IMR-90 (cell line): ENCODE results near the gene CASK. TPM values are rescaled to one million over a fixed set of nuclear protein-coding genes. Genes with fewer than 3 reads are reported as not detected.

ENCODE experiments used
- ATAC-seq: fragments of 200-7000 bp; cut with Tn5 transposase; 2 replicates; pipeline ENCODE4 v1.9.1; 2020; ENCODE audit warnings: low read depth, mild to moderate bottlenecking, moderate library complexity
- BruUV-seq: library from RNA; stranded (reverse); fragments of 400-500 nt; replicated peaks from 2 replicates; lab custom pipeline; 2021; lab: Mats Ljungman, UMichigan
- CTCF ChIA-PET: fragments of 300-600 bp; formaldehyde crosslinking; extraction: SDS; loops from one replicate; lab custom pipeline; 2021; ENCODE audit warnings: antibody characterized with exemption; lab: Yijun Ruan, JAX
- POLR2A ChIA-PET: fragments of 300-600 bp; sonication (Branson Sonifier 250); formaldehyde crosslinking; loops from one replicate; lab custom pipeline; 2022; ENCODE audit warnings: antibody characterized with exemption; ENCODE audit not compliant: unreplicated experiment; lab: Charles Lee
- DNase-seq: peaks from one replicate; pipeline ENCODE4 v3.0.0; 2013
- H2AFZ ChIP-seq: replicated peaks from 2 replicates; pipeline ENCODE3; 2013; ENCODE audit warnings: low read length, mild to moderate bottlenecking; ENCODE audit not compliant: poor library complexity
- H2AK5ac ChIP-seq: 2 replicates; pipeline ENCODE4 v1.6.1; 2013; ENCODE audit warnings: low read depth, low read length, inconsistent platforms
- H2AK9ac ChIP-seq: replicated peaks from 2 replicates; pipeline ENCODE3; 2013; ENCODE audit warnings: mild to moderate bottlenecking, low read depth, low read length, moderate library complexity; ENCODE audit not compliant: poor library complexity
- H2BK120ac ChIP-seq: 2 replicates; pipeline ENCODE4 v1.6.1; 2013; ENCODE audit warnings: low read depth, low read length, inconsistent platforms
- H2BK15ac ChIP-seq: 3 replicates; pipeline ENCODE4 v1.6.1; 2013; ENCODE audit warnings: low read depth, low read length, inconsistent platforms
- H2BK20ac ChIP-seq: 2 replicates; pipeline ENCODE4 v1.6.1; 2013; ENCODE audit warnings: low read depth, mild to moderate bottlenecking, inconsistent platforms, low read length, moderate library complexity
- H2BK5ac ChIP-seq: 2 replicates; pipeline ENCODE4 v1.6.1; 2013; ENCODE audit warnings: mild to moderate bottlenecking, low read depth, low read length, inconsistent platforms; ENCODE audit not compliant: poor library complexity, severe bottlenecking
- H3K14ac ChIP-seq: replicated peaks from 2 replicates; pipeline ENCODE4 v1.6.1; 2013; ENCODE audit warnings: low read depth, low read length, inconsistent platforms
- H3K18ac ChIP-seq: 2 replicates; pipeline ENCODE4 v1.6.1; 2013; ENCODE audit warnings: low read depth, low read length, control low read depth
- H3K23ac ChIP-seq: 2 replicates; pipeline ENCODE4 v1.6.1; 2013; ENCODE audit warnings: low read depth, low read length, inconsistent platforms
- H3K27ac ChIP-seq: 2 replicates; pipeline ENCODE4 v1.5.1; 2013; ENCODE audit warnings: mild to moderate bottlenecking, control low read depth, low read length; ENCODE audit not compliant: insufficient read depth
- H3K27me3 ChIP-seq: 2 replicates; pipeline ENCODE4 v1.6.1; 2013; ENCODE audit warnings: low read length; ENCODE audit not compliant: control insufficient read depth, insufficient read depth
- H3K36me3 ChIP-seq: 2 replicates; pipeline ENCODE4 v1.6.1; 2013; ENCODE audit warnings: low read length, mixed read lengths; ENCODE audit not compliant: control insufficient read depth, insufficient read depth
- H3K4ac ChIP-seq: 2 replicates; pipeline ENCODE4 v1.6.1; 2013; ENCODE audit warnings: low read depth, low read length, inconsistent platforms
- H3K4me1 ChIP-seq: 2 replicates; pipeline ENCODE4 v1.6.1; 2013; ENCODE audit warnings: low read length, mixed read lengths; ENCODE audit not compliant: control insufficient read depth, insufficient read depth
- H3K4me2 ChIP-seq: 2 replicates; pipeline ENCODE4 v1.6.1; 2013; ENCODE audit warnings: low read depth, mild to moderate bottlenecking, control low read depth, low read length, moderate library complexity
- H3K4me3 ChIP-seq: 2 replicates; pipeline ENCODE4 v1.5.1; 2013; ENCODE audit warnings: low read depth, mild to moderate bottlenecking, control low read depth, low read length, moderate library complexity; ENCODE audit not compliant: insufficient read depth
- H3K56ac ChIP-seq: 2 replicates; pipeline ENCODE4 v1.6.1; 2013; ENCODE audit warnings: low read length, inconsistent platforms; ENCODE audit not compliant: insufficient read depth; ENCODE audit errors: extremely low read depth
- H3K79me1 ChIP-seq, 2 experiments: 2 replicates each; pipeline ENCODE4 v1.6.1; 2013; ENCODE audit warnings: low read length in 2 of 2, inconsistent platforms in 1 of 2, low read depth in 1 of 2
- H3K9ac ChIP-seq: 2 replicates; pipeline ENCODE4 v1.6.1; 2013; ENCODE audit warnings: low read depth, low read length, control low read depth
- H3K9me1 ChIP-seq: 2 replicates; pipeline ENCODE4 v1.6.1; 2013; ENCODE audit warnings: low read length, inconsistent platforms; ENCODE audit not compliant: insufficient read depth
- H3K9me3 ChIP-seq: 2 replicates; pipeline ENCODE4 v1.6.1; 2013; ENCODE audit warnings: low read length; ENCODE audit not compliant: control insufficient read depth, insufficient read depth
- H4K20me1 ChIP-seq: 2 replicates; pipeline ENCODE4 v1.6.1; 2013; ENCODE audit warnings: low read length, inconsistent platforms; ENCODE audit not compliant: insufficient read depth
- H4K5ac ChIP-seq: 2 replicates; pipeline ENCODE4 v1.6.1; 2013; ENCODE audit warnings: mild to moderate bottlenecking, low read depth, low read length, control low read depth
- H4K8ac ChIP-seq, 2 experiments: 2 replicates each; pipeline ENCODE4 v1.6.1; 2013; ENCODE audit warnings: low read depth in 2 of 2, low read length in 2 of 2, control low read depth in 1 of 2, inconsistent platforms in 1 of 2
- H4K91ac ChIP-seq: 2 replicates; pipeline ENCODE4 v1.6.1; 2013; ENCODE audit warnings: low read depth, low read length, inconsistent platforms; ENCODE audit not compliant: insufficient read depth
- BHLHE40 ChIP-seq: fragments of 150-350 bp; IDR thresholded peaks from 2 replicates; pipeline ENCODE4 v1.6.1; 2016; ENCODE audit warnings: mild to moderate bottlenecking, low read depth, low read length
- CEBPB ChIP-seq: IDR thresholded peaks from 2 replicates; pipeline ENCODE4 v1.6.1; 2012; ENCODE audit warnings: low read depth, low read length, improper control_type of control experiment
- CHD1 ChIP-seq: IDR thresholded peaks from 2 replicates; pipeline ENCODE4 v1.6.1; 2012; ENCODE audit warnings: low read depth, low read length, improper control_type of control experiment
- FOS ChIP-seq: fragments of 150-350 bp; IDR thresholded peaks from 2 replicates; pipeline ENCODE4 v1.6.1; 2016; ENCODE audit warnings: low read depth, low read length
- MAFK ChIP-seq: IDR thresholded peaks from 2 replicates; pipeline ENCODE4 v1.6.1; 2012; ENCODE audit warnings: low read depth, low read length, improper control_type of control experiment
- MAZ ChIP-seq: IDR thresholded peaks from 2 replicates; pipeline ENCODE4 v1.6.1; 2012; ENCODE audit warnings: low read depth, mild to moderate bottlenecking, low read length, improper control_type of control experiment, moderate library complexity, borderline replicate concordance
- MXI1 ChIP-seq: IDR thresholded peaks from 2 replicates; pipeline ENCODE4 v1.6.1; 2012; ENCODE audit warnings: low read depth, mild to moderate bottlenecking, low read length, moderate library complexity, borderline replicate concordance
- NFE2L2 ChIP-seq: fragments of 150-350 bp; IDR thresholded peaks from 2 replicates; pipeline ENCODE4 v1.6.1; 2016; ENCODE audit warnings: low read depth, mild to moderate bottlenecking, low read length
- POLR2A ChIP-seq: IDR thresholded peaks from 2 replicates; pipeline ENCODE4 v1.6.1; 2012; ENCODE audit warnings: mild to moderate bottlenecking, low read depth, low read length
- RAD21 ChIP-seq: IDR thresholded peaks from 2 replicates; pipeline ENCODE4 v1.6.1; 2012; ENCODE audit warnings: low read length, improper control_type of control experiment
- RCOR1 ChIP-seq: IDR thresholded peaks from 2 replicates; pipeline ENCODE4 v1.6.1; 2012; ENCODE audit warnings: mild to moderate bottlenecking, low read length, improper control_type of control experiment; ENCODE audit not compliant: insufficient replicate concordance
- RFX5 ChIP-seq: IDR thresholded peaks from 2 replicates; pipeline ENCODE4 v1.8.0; 2012; ENCODE audit warnings: low read depth, mild to moderate bottlenecking, low read length, moderate library complexity
- SMC3 ChIP-seq: fragments of 150-350 bp; IDR thresholded peaks from 2 replicates; pipeline ENCODE4 v1.6.1; 2016; ENCODE audit warnings: low read depth, mild to moderate bottlenecking, antibody characterized with exemption, low read length, moderate library complexity
- WGBS, 2 experiments: methylation state at CpG; one replicate each; pipeline versions ENCODE4 v1.1.5 to v1.1.7; 2013; ENCODE audit warnings: missing lambda C conversion rate in 2 of 2; ENCODE audit not compliant: insufficient read length in 1 of 2; ENCODE audit errors: extremely low coverage in 2 of 2; 5-methylcytosine and 5-hydroxymethylcytosine counted together
- dilution Hi-C: fragments of 300-500 bp; cut with HindIII; formaldehyde crosslinking; loops from one replicate; pipeline ENCODE4 v1.14.3; 2018; ENCODE audit warnings: low sequenced_read_pairs; ENCODE audit not compliant: unreplicated experiment
- in situ Hi-C: fragments of 300-500 bp; cut with MboI; formaldehyde crosslinking; loops from 3 replicates; pipeline ENCODE4 v1.14.3; 2019; ENCODE audit warnings: low sequenced_read_pairs, inconsistent platforms, mixed read lengths
- intact Hi-C: fragments of 100-400 bp; cut with micrococcal nuclease; formaldehyde crosslinking; loops from 2 replicates; pipeline ENCODE4 v1.10.0; 2022
- polyA plus RNA-seq, 3 experiments: library from polyadenylated mRNA; depleted of rRNA; stranded (reverse); fragments of >200 nt; gene quantifications; 2 replicates each; pipeline ENCODE4 v1.2.3, GENCODE V29; 2012; ENCODE audit warnings: low replicate concordance in 1 of 3
- total RNA-seq: library from RNA; depleted of rRNA; stranded (reverse); fragments of >200 nt; gene quantifications from 2 replicates; pipeline ENCODE4 v1.2.3, GENCODE V29; 2012
- TF ChIP-seq, protein P1 (sequence below): fragments of 150-350 bp; IDR thresholded peaks from 2 replicates; pipeline ENCODE4 v1.6.1; 2016; ENCODE audit warnings: low read depth, mild to moderate bottlenecking, low read length, moderate library complexity, borderline replicate concordance
- TF ChIP-seq, protein P2 (sequence below): conservative IDR thresholded peaks from 2 replicates; pipeline ENCODE4 v1.5.1; 2012; ENCODE audit warnings: mild to moderate bottlenecking, low read depth, low read length, improper control_type of control experiment
- TF ChIP-seq, protein P3 (sequence below): fragments of 150-350 bp; IDR thresholded peaks from 2 replicates; pipeline ENCODE4 v1.6.1; 2017; ENCODE audit warnings: mild to moderate bottlenecking, antibody characterized with exemption, low read length, low read depth

The CASK gene
- total and polyA plus RNA-seq, 2 of the 4 experiments (the other 2 are of a cell fraction), result 9.4 to 17.7 TPM

DNA sequence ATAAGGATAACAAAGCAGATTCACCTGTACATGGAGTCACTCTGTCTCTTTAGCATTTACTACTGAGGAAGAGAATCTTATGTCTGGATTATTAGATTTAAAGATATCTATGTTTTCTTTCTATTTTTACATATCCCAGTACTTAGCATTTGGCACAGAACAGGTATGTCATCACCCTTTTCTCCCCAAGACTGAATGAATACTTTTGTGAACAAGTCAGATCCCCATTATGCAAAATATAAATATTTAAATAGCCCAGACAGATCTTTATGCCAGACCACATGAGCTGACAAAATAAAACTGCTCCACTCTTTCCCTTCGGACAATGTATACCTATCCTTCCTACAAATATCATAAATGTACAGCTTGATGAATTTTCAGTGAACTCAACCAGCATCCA is 94.5 kb downstream of the CASK start:
- Histone ChIP-seq H4K20me1 (0 out of 2 replicates have a peak, but pooled peaks cover 5% of the 10 kb centered on the region), H2BK15ac (no peak overlapping the region)
- POLR2A ChIA-PET, result no interaction called here

More for the DNA sequence above, 94.5 kb downstream of the CASK start:
- H3K9me1 ChIP-seq, result no peaks in the 10 kb centered on the region; the same call in 1 of the 2 replicates
- H3K4me3 ChIP-seq, result no peak overlapping the region
- H2AFZ ChIP-seq, result no peak overlapping the region
- H2BK5ac ChIP-seq, result no peak overlapping the region
- H3K56ac ChIP-seq, result no peak overlapping the region
- no peaks in the 10 kb centered on the region for H3K9me3 ChIP-seq
- no peaks in the 10 kb centered on the region for H3K27me3 ChIP-seq
- ATAC-seq, result peak; percentile 35; the same call in 1 of the 2 replicates
- no TSS peak for BruUV-seq
- no CpG with 5 or more reads among the region's 1 CpG for WGBS, 2 experiments
- H3K23ac ChIP-seq, result no peak overlapping the region
- H3K4ac ChIP-seq, result no peak overlapping the region
- H3K14ac ChIP-seq, result no peak overlapping the region
- H4K5ac ChIP-seq, result no peak overlapping the region
- H3K4me2 ChIP-seq, result 0 out of 2 replicates have a peak overlapping the region, but pooled peaks have one; percentile 64
- no peak overlapping the region for H2AK5ac ChIP-seq
- peaks cover 3 to 8% of the 10 kb centered on the region in 2 experiments; a peak in 2 of 4 replicates for H3K79me1 ChIP-seq
- no peak for TF ChIP-seq POLR2A
- no peak for TF ChIP-seq CEBPB
- TF ChIP-seq, protein P1, sequence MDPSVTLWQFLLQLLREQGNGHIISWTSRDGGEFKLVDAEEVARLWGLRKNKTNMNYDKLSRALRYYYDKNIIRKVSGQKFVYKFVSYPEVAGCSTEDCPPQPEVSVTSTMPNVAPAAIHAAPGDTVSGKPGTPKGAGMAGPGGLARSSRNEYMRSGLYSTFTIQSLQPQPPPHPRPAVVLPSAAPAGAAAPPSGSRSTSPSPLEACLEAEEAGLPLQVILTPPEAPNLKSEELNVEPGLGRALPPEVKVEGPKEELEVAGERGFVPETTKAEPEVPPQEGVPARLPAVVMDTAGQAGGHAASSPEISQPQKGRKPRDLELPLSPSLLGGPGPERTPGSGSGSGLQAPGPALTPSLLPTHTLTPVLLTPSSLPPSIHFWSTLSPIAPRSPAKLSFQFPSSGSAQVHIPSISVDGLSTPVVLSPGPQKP, result no peak
- no peak for TF ChIP-seq RAD21
- no peak for TF ChIP-seq NFE2L2
- TF ChIP-seq, protein P2, sequence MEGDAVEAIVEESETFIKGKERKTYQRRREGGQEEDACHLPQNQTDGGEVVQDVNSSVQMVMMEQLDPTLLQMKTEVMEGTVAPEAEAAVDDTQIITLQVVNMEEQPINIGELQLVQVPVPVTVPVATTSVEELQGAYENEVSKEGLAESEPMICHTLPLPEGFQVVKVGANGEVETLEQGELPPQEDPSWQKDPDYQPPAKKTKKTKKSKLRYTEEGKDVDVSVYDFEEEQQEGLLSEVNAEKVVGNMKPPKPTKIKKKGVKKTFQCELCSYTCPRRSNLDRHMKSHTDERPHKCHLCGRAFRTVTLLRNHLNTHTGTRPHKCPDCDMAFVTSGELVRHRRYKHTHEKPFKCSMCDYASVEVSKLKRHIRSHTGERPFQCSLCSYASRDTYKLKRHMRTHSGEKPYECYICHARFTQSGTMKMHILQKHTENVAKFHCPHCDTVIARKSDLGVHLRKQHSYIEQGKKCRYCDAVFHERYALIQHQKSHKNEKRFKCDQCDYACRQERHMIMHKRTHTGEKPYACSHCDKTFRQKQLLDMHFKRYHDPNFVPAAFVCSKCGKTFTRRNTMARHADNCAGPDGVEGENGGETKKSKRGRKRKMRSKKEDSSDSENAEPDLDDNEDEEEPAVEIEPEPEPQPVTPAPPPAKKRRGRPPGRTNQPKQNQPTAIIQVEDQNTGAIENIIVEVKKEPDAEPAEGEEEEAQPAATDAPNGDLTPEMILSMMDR, result no peak
- no peak for TF ChIP-seq SMC3
- TF ChIP-seq BHLHE40, result no peak
- TF ChIP-seq RFX5, result no peak
- no peak for TF ChIP-seq RCOR1
- TF ChIP-seq, protein P3, sequence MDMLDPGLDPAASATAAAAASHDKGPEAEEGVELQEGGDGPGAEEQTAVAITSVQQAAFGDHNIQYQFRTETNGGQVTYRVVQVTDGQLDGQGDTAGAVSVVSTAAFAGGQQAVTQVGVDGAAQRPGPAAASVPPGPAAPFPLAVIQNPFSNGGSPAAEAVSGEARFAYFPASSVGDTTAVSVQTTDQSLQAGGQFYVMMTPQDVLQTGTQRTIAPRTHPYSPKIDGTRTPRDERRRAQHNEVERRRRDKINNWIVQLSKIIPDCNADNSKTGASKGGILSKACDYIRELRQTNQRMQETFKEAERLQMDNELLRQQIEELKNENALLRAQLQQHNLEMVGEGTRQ, result no peak
- TF ChIP-seq MXI1, result no peak
- no peak for TF ChIP-seq CHD1
- TF ChIP-seq FOS, result no peak
- no peak for TF ChIP-seq MAFK
- TF ChIP-seq MAZ, result no peak
- H2BK120ac ChIP-seq, result no peak overlapping the region
- in situ Hi-C loops, result no loop called here
- no peak overlapping the region for H4K91ac ChIP-seq
- dilution Hi-C loops, result no loop called here
- H3K27ac ChIP-seq, result no peak overlapping the region
- CTCF ChIA-PET, result interaction anchor here (0.6 kb wide), 1 partner anchor 564 kb away, joined by 5 read pairs; no protein-coding TSS in a partner anchor
- H3K4me1 ChIP-seq, result peaks cover 2% of the 10 kb centered on the region; the same call in 1 of the 2 replicates
- no peaks in the 10 kb centered on the region for H3K36me3 ChIP-seq
- no peak overlapping the region for H3K18ac ChIP-seq
- H2BK20ac ChIP-seq, result no peak overlapping the region
- intact Hi-C loops, result no loop called here
- DNase-seq, result peak; percentile 33
- no peak overlapping the region for H2AK9ac ChIP-seq
- no peak overlapping the region for H4K8ac ChIP-seq
- H3K9ac ChIP-seq, result no peak overlapping the region
